Activated CD8-positive, alpha-beta memory T cell treated with anti-CD3 and anti-CD28 coated beads for 36 hours (primary cell): ENCODE measurements around the gene CYP24A1. TPM values are rescaled to one million over a fixed set of nuclear protein-coding genes. Genes with fewer than 3 reads are reported as not detected.

Source experiments
- CTCF ChIA-PET: fragments of 350-600 bp; sonication (Branson Sonifier 250); formaldehyde crosslinking; loops from one replicate; lab custom pipeline; 2021; ENCODE audit warnings: antibody characterized with exemption; lab: Charles Lee
- POLR2A ChIA-PET: fragments of 350-600 bp; sonication (Branson Sonifier 250); formaldehyde crosslinking; loops from one replicate; lab custom pipeline; 2021; ENCODE audit warnings: antibody characterized with exemption; lab: Charles Lee
- total RNA-seq, 2 experiments: library from RNA; stranded (reverse); gene quantifications; one replicate each; pipeline ENCODE4 v1.2.3, GENCODE V29; 2021

Gene CYP24A1
- total RNA-seq, 2 experiments from 2014 or later = 0.13 to 0.34 TPM

GRCh38 chr20:54123587-54124180, 50.1 kb downstream of the CYP24A1 start:
- ChIA-PET POLR2A (no interaction called here), CTCF (no interaction called here)

- ChIA-PET POLR2A (no interaction called here), CTCF (no interaction called here)
Measured at GRCh38 chr20:54122681-54123586, 50.9 kb downstream of the CYP24A1 start.

- POLR2A ChIA-PET = no interaction called here
Measured at GRCh38 chr20:54122189-54122588, 51.6 kb downstream of the CYP24A1 start.

GRCh38 chr20:54119744-54120143, 54.0 kb downstream of the CYP24A1 start:
- POLR2A ChIA-PET = no interaction called here

More at GRCh38 chr20:54122189-54122588, 51.6 kb downstream of the CYP24A1 start:
- CTCF ChIA-PET = no interaction called here

GRCh38 chr20:54118220-54119001, 55.4 kb downstream of the CYP24A1 start:
- CTCF ChIA-PET = no interaction called here
- POLR2A ChIA-PET = no interaction called here

More at GRCh38 chr20:54119744-54120143, 54.0 kb downstream of the CYP24A1 start:
- CTCF ChIA-PET = no interaction called here

GRCh38 chr20:54116550-54117235, 57.1 kb downstream of the CYP24A1 start:
- POLR2A ChIA-PET = no interaction called here
- CTCF ChIA-PET = no interaction called here

- ChIA-PET CTCF (no interaction called here), POLR2A (no interaction called here)
Measured at GRCh38 chr20:54115172-54115854, 58.5 kb downstream of the CYP24A1 start.

GRCh38 chr20:54114109-54114508, 59.7 kb downstream of the CYP24A1 start:
- ChIA-PET CTCF (no interaction called here), POLR2A (no interaction called here)

- ChIA-PET CTCF (no interaction called here), POLR2A (no interaction called here)
Measured at GRCh38 chr20:54113566-54113965, 60.2 kb downstream of the CYP24A1 start.

GRCh38 chr20:54112221-54112884, 61.4 kb downstream of the CYP24A1 start:
- CTCF ChIA-PET = no interaction called here
- POLR2A ChIA-PET = no interaction called here

GRCh38 chr20:54111460-54111859, 62.3 kb downstream of the CYP24A1 start:
- POLR2A ChIA-PET = no interaction called here
- CTCF ChIA-PET = no interaction called here

- POLR2A ChIA-PET = no interaction called here
Measured at GRCh38 chr20:54110457-54110856, 63.3 kb downstream of the CYP24A1 start.

GRCh38 chr20:54110041-54110440, 63.7 kb downstream of the CYP24A1 start:
- CTCF ChIA-PET = no interaction called here
- POLR2A ChIA-PET = no interaction called here

More at GRCh38 chr20:54110457-54110856, 63.3 kb downstream of the CYP24A1 start:
- CTCF ChIA-PET = no interaction called here

- ChIA-PET POLR2A (no interaction called here), CTCF (no interaction called here)
Measured at GRCh38 chr20:54108817-54109216, 65.0 kb downstream of the CYP24A1 start.

GRCh38 chr20:54108326-54108642, 65.5 kb downstream of the CYP24A1 start:
- ChIA-PET CTCF (no interaction called here), POLR2A (no interaction called here)

- CTCF ChIA-PET = no interaction called here
- POLR2A ChIA-PET = no interaction called here
Measured at GRCh38 chr20:54107600-54108325, 66.0 kb downstream of the CYP24A1 start.

- CTCF ChIA-PET = no interaction called here
Measured at GRCh38 chr20:54107181-54107580, 66.6 kb downstream of the CYP24A1 start.

GRCh38 chr20:54106162-54106561, 67.6 kb downstream of the CYP24A1 start:
- ChIA-PET POLR2A (no interaction called here), CTCF (interaction anchor here (0.7 to 2.3 kb wide), 4 partner anchors 9 to 94 kb away, joined by 3 to 5 read pairs (median 4); no protein-coding TSS in a partner anchor)

More at GRCh38 chr20:54107181-54107580, 66.6 kb downstream of the CYP24A1 start:
- POLR2A ChIA-PET = no interaction called here
